OCI-LY7 (cell line): Measurements from ENCODE around the gene DUSP12.

ENCODE experiments used
- EZH2phosphoT487 ChIP-seq: fragments of 200-600 bp; sonication (generic); IDR thresholded peaks from 2 replicates; pipeline ENCODE4 v1.6.1; 2018; ENCODE audit warnings: low read depth, borderline replicate concordance, mild to moderate bottlenecking, mixed run types, antibody characterized with exemption, low read length, moderate library complexity, mixed read lengths
- TF ChIP-seq, protein P1 (sequence below): fragments of 200-600 bp; sonication (generic); conservative IDR thresholded peaks from 2 replicates; pipeline ENCODE4 v1.5.1; 2014; ENCODE audit warnings: mild to moderate bottlenecking, antibody characterized with exemption, low read length, moderate library complexity, mixed read lengths

DNA sequence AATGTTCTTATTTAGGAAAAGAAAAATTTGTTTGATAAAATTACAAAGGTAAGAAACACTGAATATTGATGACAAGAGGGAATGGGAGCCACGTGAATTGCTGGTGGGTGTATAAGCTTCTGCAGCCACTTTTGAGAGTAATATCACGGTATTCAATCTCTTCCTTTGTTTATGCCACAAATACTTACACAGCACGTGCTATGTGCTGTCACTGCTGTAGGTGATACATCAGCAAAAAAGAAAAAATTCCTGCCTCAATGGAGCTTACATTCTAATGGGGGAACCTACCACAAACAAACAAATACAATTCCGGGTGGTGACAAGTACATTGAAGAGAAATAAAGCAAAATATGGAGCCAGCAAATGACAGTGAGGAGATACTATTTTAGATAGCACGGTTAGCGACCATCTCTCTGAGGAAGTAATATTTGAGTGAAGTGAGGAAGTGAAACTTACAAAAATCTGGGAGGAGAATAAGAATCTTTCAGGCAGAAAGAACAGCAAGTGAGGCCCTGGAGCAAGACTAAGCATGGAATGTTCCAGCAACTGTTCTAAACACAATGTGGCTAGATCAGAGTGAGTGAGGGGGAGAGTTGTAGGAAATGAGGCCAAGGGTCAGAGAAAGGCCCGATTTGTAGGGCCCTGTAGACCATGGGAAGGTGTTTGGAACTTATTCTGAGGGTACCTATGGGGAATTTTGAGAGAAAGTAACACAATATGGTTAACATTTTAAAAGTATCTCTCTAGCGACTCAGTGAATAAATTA, 30.8 kb upstream of the DUSP12 start:
- TF ChIP-seq EZH2phosphoT487 = no peak
- TF ChIP-seq, protein P1, sequence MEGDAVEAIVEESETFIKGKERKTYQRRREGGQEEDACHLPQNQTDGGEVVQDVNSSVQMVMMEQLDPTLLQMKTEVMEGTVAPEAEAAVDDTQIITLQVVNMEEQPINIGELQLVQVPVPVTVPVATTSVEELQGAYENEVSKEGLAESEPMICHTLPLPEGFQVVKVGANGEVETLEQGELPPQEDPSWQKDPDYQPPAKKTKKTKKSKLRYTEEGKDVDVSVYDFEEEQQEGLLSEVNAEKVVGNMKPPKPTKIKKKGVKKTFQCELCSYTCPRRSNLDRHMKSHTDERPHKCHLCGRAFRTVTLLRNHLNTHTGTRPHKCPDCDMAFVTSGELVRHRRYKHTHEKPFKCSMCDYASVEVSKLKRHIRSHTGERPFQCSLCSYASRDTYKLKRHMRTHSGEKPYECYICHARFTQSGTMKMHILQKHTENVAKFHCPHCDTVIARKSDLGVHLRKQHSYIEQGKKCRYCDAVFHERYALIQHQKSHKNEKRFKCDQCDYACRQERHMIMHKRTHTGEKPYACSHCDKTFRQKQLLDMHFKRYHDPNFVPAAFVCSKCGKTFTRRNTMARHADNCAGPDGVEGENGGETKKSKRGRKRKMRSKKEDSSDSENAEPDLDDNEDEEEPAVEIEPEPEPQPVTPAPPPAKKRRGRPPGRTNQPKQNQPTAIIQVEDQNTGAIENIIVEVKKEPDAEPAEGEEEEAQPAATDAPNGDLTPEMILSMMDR = no peak
